Measurements from ENCODE around the gene RRAGC. TPM values are rescaled to one million over a fixed set of nuclear protein-coding genes. Genes with fewer than 3 reads are reported as not detected.
A peak's percentile ranks its signal among the peaks of the same experiment; 100 is the strongest.

Gene RRAGC
- total RNA-seq, 2 donors from 2014 or later = 14.7 to 30.6 TPM

- Histone ChIP-seq H3K9ac (ENCODE audit: low read depth in 2 of 2, low read length in 2 of 2) (no peak overlapping the region), H3K27ac (no peak overlapping the region), H3K4me3 (peak overlapping the region; percentile 34), H3K36me3 (no peaks in the 10 kb centered on the region), H3K9me3 (no peaks in the 10 kb centered on the region), H3K27me3 (peaks cover 31% of the 10 kb centered on the region), H3K4me1 (peaks cover 16% of the 10 kb centered on the region)
- no peak for TF ChIP-seq CTCF (IDR thresholded peaks at IDR 0.05)
- DNase-seq = no peak
- intact Hi-C loops (cut with DNase I) = no loop called here
Observed at GRCh38 chr1:38819040-38819439, 40.5 kb downstream of the RRAGC start.

- Histone ChIP-seq H3K9me3 (no peaks in the 10 kb centered on the region), H3K27ac (no peak overlapping the region), H3K4me3 (peak overlapping the region; percentile 34), H3K27me3 (peaks cover 31% of the 10 kb centered on the region), H3K4me1 (peaks cover 16% of the 10 kb centered on the region), H3K9ac (ENCODE audit: low read depth in 2 of 2, low read length in 2 of 2) (no peak overlapping the region), H3K36me3 (no peaks in the 10 kb centered on the region)
- intact Hi-C loops (cut with DNase I) = no loop called here
- TF ChIP-seq CTCF (IDR thresholded peaks at IDR 0.05) = peak; percentile 81
- DNase-seq = no peak
Observed at GRCh38 chr1:38818175-38818976, 41.2 kb downstream of the RRAGC start.

- intact Hi-C loops (cut with DNase I) = no loop called here
- Histone ChIP-seq H3K9me3 (no peaks in the 10 kb centered on the region), H3K36me3 (no peaks in the 10 kb centered on the region), H3K9ac (ENCODE audit: low read depth in 2 of 2, low read length in 2 of 2) (no peak overlapping the region), H3K27me3 (peaks cover 31% of the 10 kb centered on the region), H3K4me3 (peak overlapping the region; percentile 34), H3K27ac (no peak overlapping the region), H3K4me1 (peaks cover 16% of the 10 kb centered on the region)
- TF ChIP-seq CTCF (IDR thresholded peaks at IDR 0.05) = no peak
- no peak for DNase-seq
Observed at GRCh38 chr1:38817267-38818174, 42.1 kb downstream of the RRAGC start.

- Histone ChIP-seq H3K4me3 (no peak overlapping the region), H3K4me1 (peaks cover 16% of the 10 kb centered on the region), H3K36me3 (no peaks in the 10 kb centered on the region), H3K9ac (ENCODE audit: low read depth in 2 of 2, low read length in 2 of 2) (peak overlapping the region in 1 of 2 donors; percentile 1), H3K27me3 (peaks cover 31% of the 10 kb centered on the region), H3K9me3 (no peaks in the 10 kb centered on the region), H3K27ac (no peak overlapping the region)
- intact Hi-C loops (cut with DNase I) = no loop called here
- TF ChIP-seq CTCF (IDR thresholded peaks at IDR 0.05) = no peak
- no peak for DNase-seq
Observed at GRCh38 chr1:38815903-38816627, 43.5 kb downstream of the RRAGC start.

GRCh38 chr1:38814984-38815464, 44.5 kb downstream of the RRAGC start:
- Histone ChIP-seq H3K36me3 (no peaks in the 10 kb centered on the region), H3K27me3 (peaks cover 31% of the 10 kb centered on the region), H3K4me3 (no peak overlapping the region), H3K9ac (ENCODE audit: low read depth in 2 of 2, low read length in 2 of 2) (no peak overlapping the region), H3K9me3 (no peaks in the 10 kb centered on the region), H3K27ac (no peak overlapping the region), H3K4me1 (peaks cover 16% of the 10 kb centered on the region)
- DNase-seq = no peak
- no peak for TF ChIP-seq CTCF (IDR thresholded peaks at IDR 0.05)
- intact Hi-C loops (cut with DNase I) = no loop called here

Measured in colonic mucosa (tissue), 4 donors.